Caco-2 (cell line): Measurements from ENCODE around the gene SLC16A3. TPM values are rescaled to one million over a fixed set of nuclear protein-coding genes. Genes with fewer than 3 reads are reported as not detected.

Experiments used
- BruUV-seq: library from RNA; stranded (reverse); fragments of 400-500 nt; replicated peaks from 2 replicates; lab custom pipeline; 2021; lab: Mats Ljungman, UMichigan
- CTCF ChIA-PET: fragments of 300-600 bp; sonication (Branson Sonifier 250); formaldehyde crosslinking; loops from one replicate; lab custom pipeline; 2022; ENCODE audit warnings: antibody characterized with exemption; lab: Charles Lee
- POLR2A ChIA-PET: fragments of 300-600 bp; sonication (Branson Sonifier 250); formaldehyde crosslinking; loops from one replicate; lab custom pipeline; 2022; ENCODE audit warnings: antibody characterized with exemption; lab: Charles Lee
- DNase-seq, 2 experiments: peaks; one replicate each; pipeline versions ENCODE4 v3.0.0 to v3.0.0-alpha.2; 2020 to 2022
- H3K27me3 ChIP-seq: replicated peaks from 2 replicates; pipeline ENCODE4 v1.6.0; 2011; ENCODE audit warnings: low read length; ENCODE audit not compliant: control insufficient read depth, insufficient read depth
- H3K36me3 ChIP-seq: 2 replicates; pipeline ENCODE4 v1.5.1; 2011; ENCODE audit warnings: low read length; ENCODE audit not compliant: control insufficient read depth, insufficient read depth
- H3K4me1 ChIP-seq: fragments of 250-450 bp; sonication (Bioruptor Pico); 2 replicates; pipeline ENCODE4 v1.5.1; 2020; ENCODE audit warnings: mild to moderate bottlenecking
- H3K4me3 ChIP-seq: 2 replicates; pipeline ENCODE4 v1.5.1; 2011; ENCODE audit warnings: low read depth, mild to moderate bottlenecking, control low read depth, low read length
- H3K9me3 ChIP-seq: fragments of 250-450 bp; sonication (Bioruptor Pico); 2 replicates; pipeline ENCODE4 v1.5.1; 2020; ENCODE audit warnings: mild to moderate bottlenecking, moderate library complexity
- H3K27ac Mint-ChIP-seq: one replicate; pipeline ENCODE4 v1.8.0; 2022; ENCODE audit warnings: mixed read lengths; ENCODE audit not compliant: unreplicated experiment
- H3K27me3 Mint-ChIP-seq: one replicate; pipeline ENCODE4 v1.8.0; 2022; ENCODE audit warnings: mixed read lengths; ENCODE audit not compliant: insufficient read depth, unreplicated experiment
- H3K36me3 Mint-ChIP-seq: one replicate; pipeline ENCODE4 v1.8.0; 2022; ENCODE audit warnings: mild to moderate bottlenecking, mixed read lengths; ENCODE audit not compliant: insufficient read depth, unreplicated experiment
- H3K4me1 Mint-ChIP-seq: one replicate; pipeline ENCODE4 v1.8.0; 2022; ENCODE audit warnings: low read depth, mixed read lengths; ENCODE audit not compliant: unreplicated experiment
- H3K4me3 Mint-ChIP-seq: one replicate; pipeline ENCODE4 v1.8.0; 2022; ENCODE audit warnings: mild to moderate bottlenecking, moderate library complexity, mixed read lengths; ENCODE audit not compliant: unreplicated experiment
- H3K9me3 Mint-ChIP-seq: one replicate; pipeline ENCODE4 v1.8.0; 2022; ENCODE audit warnings: mixed read lengths; ENCODE audit not compliant: unreplicated experiment
- CTCF ChIP-seq, 2 experiments: fragments of 200-600 bp in 1 of 2; IDR thresholded peaks; 1 replicate in 1 of 2; 2 replicates in 1 of 2; pipeline versions ENCODE4 v1.5.1 to v1.8.0; 2011 to 2022; ENCODE audit warnings: antibody characterized with exemption in 1 of 2, control low read depth in 1 of 2, inconsistent platforms in 1 of 2, low read depth in 1 of 2, low read length in 1 of 2, mild to moderate bottlenecking in 1 of 2, moderate library complexity in 1 of 2; ENCODE audit not compliant: insufficient read depth in 1 of 2, severe bottlenecking in 1 of 2, unreplicated experiment in 1 of 2
- intact Hi-C: fragments of 100-400 bp; cut with micrococcal nuclease; formaldehyde crosslinking; loops from one replicate; pipeline ENCODE4 v1.10.0; 2022; ENCODE audit not compliant: unreplicated experiment
- total RNA-seq: library from RNA; stranded (reverse); gene quantifications from 2 replicates; pipeline ENCODE4 v1.2.3, GENCODE V29; 2022

Gene SLC16A3
- total RNA-seq, 1 experiment from 2014 or later, result 13.1 TPM

GRCh38 chr17:82230609-82231311 lies 1.9 kb downstream of the SLC16A3 start:
- Histone ChIP-seq H3K27me3 (no peaks in the 10 kb centered on the region), H3K4me1 (peaks cover 46% of the 10 kb centered on the region), H3K4me3 (peak overlapping the region; percentile 59), H3K9me3 (no peaks in the 10 kb centered on the region), H3K36me3 (no peaks in the 10 kb centered on the region)
- Mint-ChIP-seq H3K27ac (no peak overlapping the region), H3K36me3 (peaks cover 17% of the 10 kb centered on the region), H3K27me3 (no peaks in the 10 kb centered on the region), H3K4me1 (no peaks in the 10 kb centered on the region), H3K4me3 (no peak overlapping the region), H3K9me3 (no peaks in the 10 kb centered on the region)
- ChIA-PET CTCF (no interaction called here), POLR2A (no interaction called here)
- peak in 1 of 2 experiments; percentile 41 for DNase-seq
- BruUV-seq, result no TSS peak
- intact Hi-C loops, result no loop called here
- TF ChIP-seq CTCF (IDR thresholded peaks at IDR 0.05; ENCODE audit: insufficient read depth in 1 of 2, low read depth in 1 of 2, low read length in 1 of 2, severe bottlenecking in 1 of 2, unreplicated experiment in 1 of 2), result peak in 1 of 2 experiments; percentile 14

- TF ChIP-seq CTCF (IDR thresholded peaks at IDR 0.05; ENCODE audit: insufficient read depth in 1 of 2, low read depth in 1 of 2, low read length in 1 of 2, severe bottlenecking in 1 of 2, unreplicated experiment in 1 of 2), result no peak
- Mint-ChIP-seq H3K36me3 (peaks cover 22% of the 10 kb centered on the region), H3K4me3 (no peak overlapping the region), H3K4me1 (no peaks in the 10 kb centered on the region), H3K9me3 (no peaks in the 10 kb centered on the region), H3K27ac (no peak overlapping the region), H3K27me3 (no peaks in the 10 kb centered on the region)
- CTCF ChIA-PET, result no interaction called here
- Histone ChIP-seq H3K4me3 (peak overlapping the region; percentile 24), H3K4me1 (peaks cover 51% of the 10 kb centered on the region), H3K9me3 (no peaks in the 10 kb centered on the region), H3K36me3 (no peaks in the 10 kb centered on the region), H3K27me3 (no peaks in the 10 kb centered on the region)
- intact Hi-C loops, result no loop called here
- POLR2A ChIA-PET, result no interaction called here
- BruUV-seq, result no TSS peak
- no peak for DNase-seq
These were observed 2.4 kb downstream of the SLC16A3 start for GRCh38 chr17:82231312-82231561.

- BruUV-seq, result no TSS peak
- Histone ChIP-seq H3K4me1 (peaks cover 56% of the 10 kb centered on the region), H3K9me3 (no peaks in the 10 kb centered on the region), H3K36me3 (no peaks in the 10 kb centered on the region), H3K27me3 (no peaks in the 10 kb centered on the region), H3K4me3 (peak overlapping the region; percentile 24)
- no peak for TF ChIP-seq CTCF (IDR thresholded peaks at IDR 0.05; ENCODE audit: insufficient read depth in 1 of 2, low read depth in 1 of 2, low read length in 1 of 2, severe bottlenecking in 1 of 2, unreplicated experiment in 1 of 2)
- Mint-ChIP-seq H3K27ac (no peak overlapping the region), H3K27me3 (no peaks in the 10 kb centered on the region), H3K9me3 (no peaks in the 10 kb centered on the region), H3K36me3 (peaks cover 23% of the 10 kb centered on the region), H3K4me3 (no peak overlapping the region), H3K4me1 (no peaks in the 10 kb centered on the region)
- DNase-seq, result peak; percentile 57 to 80
- POLR2A ChIA-PET, result no interaction called here
- CTCF ChIA-PET, result no interaction called here
- intact Hi-C loops, result no loop called here
These were observed 2.9 kb downstream of the SLC16A3 start for GRCh38 chr17:82231562-82232321.
